NCI-H2227 (cell line): Measurements from ENCODE around the gene ZNF646.
A peak's percentile ranks its signal among the peaks of the same experiment; 100 is the strongest.

Experiments
- DNase-seq: peaks from one replicate; lab custom pipeline; 2025; ENCODE audit not compliant: unreplicated experiment; lab: John Stamatoyannopoulos, UW

ZNF646 gene, protein sequence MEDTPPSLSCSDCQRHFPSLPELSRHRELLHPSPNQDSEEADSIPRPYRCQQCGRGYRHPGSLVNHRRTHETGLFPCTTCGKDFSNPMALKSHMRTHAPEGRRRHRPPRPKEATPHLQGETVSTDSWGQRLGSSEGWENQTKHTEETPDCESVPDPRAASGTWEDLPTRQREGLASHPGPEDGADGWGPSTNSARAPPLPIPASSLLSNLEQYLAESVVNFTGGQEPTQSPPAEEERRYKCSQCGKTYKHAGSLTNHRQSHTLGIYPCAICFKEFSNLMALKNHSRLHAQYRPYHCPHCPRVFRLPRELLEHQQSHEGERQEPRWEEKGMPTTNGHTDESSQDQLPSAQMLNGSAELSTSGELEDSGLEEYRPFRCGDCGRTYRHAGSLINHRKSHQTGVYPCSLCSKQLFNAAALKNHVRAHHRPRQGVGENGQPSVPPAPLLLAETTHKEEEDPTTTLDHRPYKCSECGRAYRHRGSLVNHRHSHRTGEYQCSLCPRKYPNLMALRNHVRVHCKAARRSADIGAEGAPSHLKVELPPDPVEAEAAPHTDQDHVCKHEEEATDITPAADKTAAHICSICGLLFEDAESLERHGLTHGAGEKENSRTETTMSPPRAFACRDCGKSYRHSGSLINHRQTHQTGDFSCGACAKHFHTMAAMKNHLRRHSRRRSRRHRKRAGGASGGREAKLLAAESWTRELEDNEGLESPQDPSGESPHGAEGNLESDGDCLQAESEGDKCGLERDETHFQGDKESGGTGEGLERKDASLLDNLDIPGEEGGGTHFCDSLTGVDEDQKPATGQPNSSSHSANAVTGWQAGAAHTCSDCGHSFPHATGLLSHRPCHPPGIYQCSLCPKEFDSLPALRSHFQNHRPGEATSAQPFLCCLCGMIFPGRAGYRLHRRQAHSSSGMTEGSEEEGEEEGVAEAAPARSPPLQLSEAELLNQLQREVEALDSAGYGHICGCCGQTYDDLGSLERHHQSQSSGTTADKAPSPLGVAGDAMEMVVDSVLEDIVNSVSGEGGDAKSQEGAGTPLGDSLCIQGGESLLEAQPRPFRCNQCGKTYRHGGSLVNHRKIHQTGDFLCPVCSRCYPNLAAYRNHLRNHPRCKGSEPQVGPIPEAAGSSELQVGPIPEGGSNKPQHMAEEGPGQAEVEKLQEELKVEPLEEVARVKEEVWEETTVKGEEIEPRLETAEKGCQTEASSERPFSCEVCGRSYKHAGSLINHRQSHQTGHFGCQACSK (N-terminal part only)

GRCh38 chr16:31073970-31074813 lies at the start of gene ZNF646, which contains the start of gene ZNF668:
ZNF646 (plus strand) TSS chr16:31074422; CDS start chr16:31076325, 1,903 bp downstream.
ZNF668 (minus strand) TSS chr16:31074240; CDS start chr16:31064459, 9,781 bp downstream.
- peak; percentile 100 for DNase-seq

GRCh38 chr16:31025339-31025738 lies 48.9 kb upstream of the ZNF646 start:
- no peak for DNase-seq

GRCh38 chr16:31029272-31029671 lies 45.0 kb upstream of the ZNF646 start:
- no peak for DNase-seq

DNA sequence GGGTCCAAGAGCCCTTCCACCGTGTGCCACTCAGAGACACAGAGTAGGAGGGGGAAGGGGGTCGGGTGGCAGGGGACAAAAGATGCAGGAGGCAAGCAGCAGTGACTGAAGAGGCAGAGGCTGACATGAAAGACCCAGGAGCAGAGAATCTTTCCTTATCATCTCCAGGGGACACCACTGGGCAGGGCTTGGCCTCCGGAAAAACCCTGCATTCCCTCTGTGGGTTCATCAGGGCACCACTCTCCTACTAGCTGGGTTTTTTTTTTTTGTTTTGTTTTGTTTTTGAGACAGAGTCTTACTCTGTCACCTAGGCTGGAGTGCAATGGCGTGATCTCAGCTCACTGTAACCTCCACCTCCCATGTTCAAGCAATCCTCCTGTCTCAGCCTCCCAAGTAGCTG lies 42.9 kb upstream of the ZNF646 start:
- DNase-seq, result no peak

- DNase-seq, result peak; percentile 99
Observed at GRCh38 chr16:31032736-31033708, 41.2 kb upstream of the ZNF646 start, which contains the start of gene STX4. STX4 (plus strand) TSS chr16:31033558; CDS start chr16:31033806, 248 bp downstream.

DNA sequence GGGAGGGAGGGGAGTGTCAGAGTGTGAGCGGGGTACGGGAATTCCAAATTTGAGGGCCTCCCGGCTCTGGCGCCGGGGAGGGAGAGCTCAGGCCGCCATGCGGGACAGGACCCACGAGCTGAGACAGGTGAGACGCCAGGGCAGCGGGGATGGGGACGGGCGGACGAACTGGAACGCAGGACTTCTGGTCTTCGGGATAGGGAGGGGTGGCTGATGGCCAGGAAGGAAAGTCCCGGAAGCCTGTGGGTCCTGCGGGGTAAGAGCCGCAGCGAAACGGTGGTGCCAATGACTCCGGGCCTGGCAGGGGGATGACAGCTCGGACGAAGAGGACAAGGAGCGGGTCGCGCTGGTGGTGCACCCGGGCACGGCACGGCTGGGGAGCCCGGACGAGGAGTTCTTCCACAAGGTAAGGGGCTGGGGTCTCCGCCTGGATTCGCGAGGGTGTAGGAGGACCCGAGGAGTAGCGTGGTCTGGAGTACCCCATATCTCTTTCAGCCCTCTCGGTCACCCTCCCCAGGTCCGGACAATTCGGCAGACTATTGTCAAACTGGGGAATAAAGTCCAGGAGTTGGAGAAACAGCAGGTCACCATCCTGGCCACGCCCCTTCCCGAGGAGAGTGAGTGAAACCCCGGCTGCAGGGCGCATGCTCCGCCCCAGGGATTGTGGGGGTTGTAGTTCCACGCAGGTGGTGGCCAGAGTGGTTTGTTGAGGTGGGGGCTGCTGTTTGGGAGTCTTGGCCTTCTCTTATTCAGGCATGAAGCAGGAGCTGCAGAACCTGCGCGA lies 40.3 kb upstream of the ZNF646 start:
- DNase-seq, result peak; percentile 91

- no peak for DNase-seq
Observed at GRCh38 chr16:31036691-31037090, 37.5 kb upstream of the ZNF646 start.

GRCh38 chr16:31038993-31039392 lies 35.2 kb upstream of the ZNF646 start:
- DNase-seq, result no peak

- DNase-seq, result no peak
Observed at GRCh38 chr16:31042866-31043265, 31.4 kb upstream of the ZNF646 start.

GRCh38 chr16:31043352-31043751 lies 30.9 kb upstream of the ZNF646 start:
- DNase-seq, result no peak

DNA sequence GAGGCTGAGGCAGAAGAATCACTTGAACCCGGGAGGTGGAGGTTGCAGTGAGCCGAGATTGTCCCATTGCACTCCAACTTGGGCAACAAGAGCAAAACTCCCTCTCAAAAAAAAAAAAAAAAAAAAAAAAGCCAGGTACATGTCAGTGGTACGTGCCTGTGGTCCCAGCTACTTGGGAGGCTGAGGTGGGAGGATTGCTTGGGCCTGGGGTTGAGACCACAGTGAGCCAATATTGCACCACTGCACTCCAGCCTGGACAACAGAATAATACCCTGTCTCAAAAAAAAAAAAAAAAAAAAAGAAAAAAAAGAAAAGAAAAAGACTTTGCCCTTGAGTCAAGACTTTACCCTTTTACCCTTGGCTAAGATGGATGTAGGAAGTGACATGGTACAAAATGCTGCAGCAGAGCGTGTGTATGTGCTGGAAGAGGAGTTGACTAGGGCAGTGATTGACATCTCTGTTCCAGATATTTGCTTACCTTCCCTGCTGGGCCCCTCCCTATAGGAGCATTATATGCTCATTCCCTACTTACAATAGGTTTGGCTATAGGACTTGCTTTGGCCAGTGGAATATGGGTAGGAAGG lies 30.2 kb upstream of the ZNF646 start:
- DNase-seq, result no peak

DNA sequence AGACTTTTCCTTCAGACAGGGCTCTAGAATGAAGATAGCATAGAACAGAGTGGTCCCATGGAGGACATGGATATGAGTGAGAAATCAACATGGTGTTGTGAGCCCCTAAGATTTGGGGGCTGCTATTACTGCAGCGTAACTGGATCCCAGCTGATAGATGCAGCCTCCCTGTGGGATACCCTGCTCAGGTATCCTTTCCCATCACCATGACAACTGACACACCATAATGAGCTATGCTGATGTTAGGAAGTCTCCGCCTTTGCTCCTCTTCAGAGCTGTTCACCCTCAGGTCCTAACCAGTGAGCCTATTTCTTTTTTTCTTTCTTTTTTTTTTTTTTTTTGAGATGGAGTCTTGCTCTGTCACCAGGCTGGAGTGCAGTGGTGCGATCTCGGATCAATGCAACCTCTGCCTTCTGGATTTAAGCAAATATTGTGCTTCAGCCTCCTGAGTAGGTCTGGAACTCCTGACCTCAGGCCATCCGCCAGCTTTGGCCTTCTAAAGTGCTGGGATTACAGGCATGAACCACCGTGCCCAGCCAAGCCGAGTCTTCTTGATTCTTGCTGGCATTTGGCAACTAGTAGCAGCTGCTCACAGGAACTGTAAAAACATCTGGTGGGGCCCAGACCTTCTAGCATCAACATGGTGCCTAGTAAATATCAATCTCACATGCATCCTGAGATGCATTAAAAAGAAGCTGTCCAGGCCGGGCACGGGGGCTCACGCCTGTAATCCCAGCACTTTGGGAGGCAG lies 23.8 kb upstream of the ZNF646 start:
- DNase-seq, result no peak

DNA sequence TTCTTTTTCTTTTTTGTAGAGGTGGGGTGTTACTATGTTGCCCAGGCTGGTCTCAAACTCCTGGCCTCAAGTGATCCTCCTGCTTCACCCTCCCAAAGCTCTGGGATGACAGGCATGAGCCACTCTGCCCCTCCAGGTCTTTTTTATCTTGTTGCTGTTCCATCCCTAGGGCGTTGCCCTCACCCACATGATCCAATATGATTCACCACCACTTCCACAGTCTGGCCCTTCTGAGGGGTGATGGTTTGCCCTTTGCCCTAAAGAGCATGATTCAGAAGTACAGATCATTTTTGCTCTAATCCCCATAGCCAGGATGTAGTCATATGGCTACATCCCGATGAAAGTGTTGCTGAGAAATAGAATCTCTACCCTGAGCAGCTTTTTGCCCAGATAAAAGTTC lies 22.1 kb upstream of the ZNF646 start:
- DNase-seq, result no peak

DNA sequence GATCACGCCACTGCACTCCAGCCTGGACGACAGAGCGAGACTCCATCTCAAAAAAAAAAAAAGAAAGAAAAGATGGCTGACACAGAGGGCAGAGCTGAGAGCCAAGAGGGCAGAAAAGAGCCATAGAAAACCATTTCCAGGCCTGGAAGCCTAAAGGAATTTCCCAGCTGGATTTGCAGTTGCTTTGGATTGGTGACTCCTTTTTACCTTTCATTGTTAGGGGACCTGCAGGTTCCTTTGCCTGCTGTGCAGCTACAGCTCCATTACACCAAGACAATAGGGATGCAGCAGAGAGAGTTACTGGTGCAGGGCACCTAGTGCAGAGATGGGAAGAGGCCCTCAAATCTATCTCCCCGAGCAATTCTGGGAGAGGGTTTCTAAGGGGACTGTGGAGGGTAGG lies 18.6 kb upstream of the ZNF646 start:
- no peak for DNase-seq

DNA sequence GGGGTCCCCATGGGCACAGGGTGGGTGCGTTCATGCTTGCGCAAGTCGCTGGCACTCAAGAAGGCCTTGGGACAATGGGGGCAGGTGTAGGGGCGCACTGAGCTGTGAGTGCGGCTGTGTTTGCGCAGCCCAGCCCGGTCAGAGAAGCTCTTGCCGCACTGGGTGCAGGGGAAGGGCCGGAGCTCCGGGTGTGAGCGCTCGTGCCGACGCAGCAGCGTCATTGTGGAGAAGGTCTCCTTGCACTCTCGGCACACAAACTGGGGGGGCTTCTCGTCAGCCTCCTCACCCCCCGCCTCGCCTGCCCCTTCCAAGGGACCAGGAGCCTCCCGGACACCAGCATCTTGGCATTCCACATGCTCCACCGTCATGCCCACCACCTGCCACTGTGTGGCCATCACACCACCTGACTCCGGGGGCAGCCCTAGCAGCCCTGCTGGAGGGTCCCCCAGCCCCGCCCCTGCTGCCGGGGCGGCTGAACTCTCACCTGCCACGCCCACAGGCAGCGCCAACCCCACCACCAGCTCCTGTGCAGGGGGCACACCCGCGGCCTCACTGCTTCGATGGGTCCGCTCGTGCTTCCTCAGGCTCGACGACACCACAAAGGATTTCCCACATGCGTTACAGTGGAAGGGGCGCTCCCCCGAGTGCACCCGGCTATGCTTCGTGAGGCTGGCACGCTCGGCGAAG lies 13.0 kb upstream of the ZNF646 start:
- no peak for DNase-seq

- no peak for DNase-seq
Observed at GRCh38 chr16:31061813-31062440, 12.3 kb upstream of the ZNF646 start.
